GM23338 (cell line): ENCODE data around the gene MUC21. TPM values are rescaled to one million over a fixed set of nuclear protein-coding genes. Genes with fewer than 3 reads are reported as not detected.
"Not testable (repeated sequence)": the region's sequence is repeated elsewhere in the genome, so short reads cannot be mapped to it uniquely, and the experiment has no call there.

ENCODE experiments used
- ATAC-seq: fragments of 200-7000 bp; cut with Tn5 transposase; 3 replicates; pipeline ENCODE4 v1.9.1; 2020
- DNase-seq: peaks from one replicate; pipeline ENCODE4 v3.0.0-alpha.2; 2015; ENCODE audit warnings: low spot score
- H2AFZ ChIP-seq: fragments of 200-600 bp; sonication (generic); 2 replicates; pipeline ENCODE4 v1.8.0; 2016; ENCODE audit warnings: antibody characterized with exemption, mild to moderate bottlenecking, moderate library complexity
- H3F3A ChIP-seq: fragments of 200-600 bp; sonication (generic); replicated peaks from 2 replicates; pipeline ENCODE4 v1.8.0; 2017; ENCODE audit warnings: antibody characterized with exemption, mixed run types, low read depth
- H3K27ac ChIP-seq: fragments of 200-600 bp; sonication (generic); 2 replicates; pipeline ENCODE4 v1.6.1; 2016; ENCODE audit warnings: low read depth
- H3K27me3 ChIP-seq: fragments of 200-600 bp; sonication (generic); 2 replicates; pipeline ENCODE4 v1.8.0; 2016; ENCODE audit warnings: mild to moderate bottlenecking, mixed run types, moderate library complexity; ENCODE audit not compliant: insufficient read depth
- H3K36me3 ChIP-seq: fragments of 200-600 bp; sonication (generic); 2 replicates; pipeline ENCODE4 v1.8.0; 2016; ENCODE audit warnings: mild to moderate bottlenecking; ENCODE audit not compliant: insufficient read depth
- H3K4me1 ChIP-seq: fragments of 200-600 bp; sonication (generic); 2 replicates; pipeline ENCODE4 v1.8.0; 2016; ENCODE audit warnings: mild to moderate bottlenecking, moderate library complexity; ENCODE audit not compliant: insufficient read depth
- H3K4me2 ChIP-seq: fragments of 200-600 bp; sonication (generic); 2 replicates; pipeline ENCODE4 v1.7.1; 2017; ENCODE audit warnings: mixed run types
- H3K4me3 ChIP-seq: fragments of 200-600 bp; sonication (generic); 2 replicates; pipeline ENCODE4 v1.6.1; 2016; ENCODE audit warnings: mixed run types
- H3K79me2 ChIP-seq: fragments of 200-600 bp; sonication (generic); replicated peaks from 2 replicates; pipeline ENCODE4 v1.8.0; 2017; ENCODE audit warnings: mild to moderate bottlenecking; ENCODE audit not compliant: insufficient read depth
- H3K9me2 ChIP-seq: fragments of 200-600 bp; sonication (generic); 2 replicates; pipeline ENCODE4 v1.8.0; 2017; ENCODE audit not compliant: insufficient read depth
- H4K20me1 ChIP-seq: fragments of 200-600 bp; sonication (generic); replicated peaks from 2 replicates; pipeline ENCODE4 v1.8.0; 2017; ENCODE audit warnings: mild to moderate bottlenecking; ENCODE audit not compliant: insufficient read depth
- H3K27ac Mint-ChIP-seq: 2 replicates; pipeline ENCODE4 v1.8.0; 2020; ENCODE audit warnings: inconsistent platforms, mild to moderate bottlenecking, moderate library complexity, mixed read lengths
- H3K27me3 Mint-ChIP-seq: 3 replicates; pipeline ENCODE4 v1.8.0; 2022; ENCODE audit warnings: low read depth, mild to moderate bottlenecking, moderate library complexity, mixed read lengths, inconsistent platforms; ENCODE audit not compliant: insufficient read depth, poor library complexity
- H3K36me3 Mint-ChIP-seq: 3 replicates; pipeline ENCODE4 v1.8.0; 2021; ENCODE audit warnings: low read depth, mild to moderate bottlenecking, inconsistent platforms, moderate library complexity, mixed read lengths
- H3K4me1 Mint-ChIP-seq: 3 replicates; pipeline ENCODE4 v1.8.0; 2020; ENCODE audit warnings: mild to moderate bottlenecking, inconsistent platforms, mixed read lengths
- H3K4me3 Mint-ChIP-seq: 3 replicates; pipeline ENCODE4 v1.8.0; 2021; ENCODE audit warnings: moderate library complexity, mild to moderate bottlenecking, inconsistent platforms, mixed read lengths
- H3K9me3 Mint-ChIP-seq: 3 replicates; pipeline ENCODE4 v1.8.0; 2020; ENCODE audit warnings: moderate library complexity, mild to moderate bottlenecking, inconsistent platforms, mixed read lengths
- ETS1 ChIP-seq: IDR thresholded peaks from 2 replicates; pipeline ENCODE4 v1.6.1; 2016; ENCODE audit warnings: antibody characterized with exemption
- EZH2phosphoT487 ChIP-seq: fragments of 200-600 bp; sonication (generic); IDR thresholded peaks from one replicate; pipeline ENCODE4 v1.8.1; 2018; ENCODE audit warnings: antibody characterized with exemption; ENCODE audit not compliant: unreplicated experiment
- STAT1 ChIP-seq: IDR thresholded peaks from one replicate; pipeline ENCODE4 v1.6.1; 2016; ENCODE audit warnings: antibody characterized with exemption; ENCODE audit not compliant: unreplicated experiment
- ZNF114 ChIP-seq: fragments of 250-450 bp; sonication (Bioruptor Pico); IDR thresholded peaks from 2 replicates; pipeline ENCODE4 v1.5.0; 2020; ENCODE audit warnings: mild to moderate bottlenecking, moderate library complexity
- ZNF462 ChIP-seq: fragments of 250-450 bp; sonication (Bioruptor Pico); IDR thresholded peaks from 2 replicates; pipeline ENCODE4 v1.5.0; 2020; ENCODE audit warnings: mild to moderate bottlenecking, moderate library complexity
- polyA plus RNA-seq: library from polyadenylated mRNA; unstranded; fragments of >200 nt; fragmentation: Nextera tagmentation; extraction: Ambion mirVana; gene quantifications from 2 replicates; pipeline ENCODE4 v1.2.1, GENCODE V29; 2016
- total RNA-seq: library from RNA; depleted of rRNA; stranded (reverse); fragments of >200 nt; shearing (Covaris generic); gene quantifications from 2 replicates; pipeline ENCODE4 v1.2.3, GENCODE V29; 2014

The MUC21 gene
- total and polyA plus RNA-seq, 2 experiments from 2014 or later = not detected

GRCh38 chr6:30998785-30999184 lies 15.3 kb downstream of the MUC21 start:
- Histone ChIP-seq H3K36me3 (no peaks in the 10 kb centered on the region), H3K4me1 (no peaks in the 10 kb centered on the region), H3K27ac (no peak overlapping the region), H3K27me3 (no peaks in the 10 kb centered on the region), H3K4me2 (no peak overlapping the region), H2AFZ (0 out of 2 replicates have a peak overlapping the region, but pooled peaks have one; percentile 38), H3F3A (no peaks in the 10 kb centered on the region), H4K20me1 (no peaks in the 10 kb centered on the region), H3K4me3 (no peak overlapping the region), H3K9me2 (peaks cover 3% of the 10 kb centered on the region), H3K79me2 (no peaks in the 10 kb centered on the region)
- no peaks in the 10 kb centered on the region for H3K4me1 Mint-ChIP-seq
- H3K27me3 Mint-ChIP-seq = peaks cover 2% of the 10 kb centered on the region
- no peak overlapping the region for H3K27ac Mint-ChIP-seq
- peaks cover 10% of the 10 kb centered on the region; the same call in 2 of the 3 replicates for H3K36me3 Mint-ChIP-seq
- DNase-seq (no peak), ATAC-seq (no peak)
- TF ChIP-seq ZNF114 (CRISPR knock-in tag) (no peak), ETS1 (no peak), STAT1 (no peak), ZNF462 (CRISPR knock-in tag) (no peak), EZH2phosphoT487 (no peak)
- peaks cover 15% of the 10 kb centered on the region for H3K9me3 Mint-ChIP-seq
- H3K4me3 Mint-ChIP-seq = no peak overlapping the region

GRCh38 chr6:31000067-31000860 lies 16.7 kb downstream of the MUC21 start:
- not testable (repeated sequence) for H3K9me3 Mint-ChIP-seq, H3K27me3 Mint-ChIP-seq, H3K4me1 Mint-ChIP-seq

More at GRCh38 chr6:31000067-31000860, 16.7 kb downstream of the MUC21 start:
- not testable (repeated sequence) for ATAC-seq, H3K79me2 ChIP-seq, H3K4me2 ChIP-seq, H3K4me3 ChIP-seq, H3K36me3 Mint-ChIP-seq, H3K27ac ChIP-seq, H3F3A ChIP-seq, H3K27ac Mint-ChIP-seq, H4K20me1 ChIP-seq, H3K9me2 ChIP-seq, H3K4me1 ChIP-seq, H3K36me3 ChIP-seq, DNase-seq, H3K27me3 ChIP-seq, H3K4me3 Mint-ChIP-seq
- peak overlapping the region; percentile 93 for H2AFZ ChIP-seq
